Measurements from ENCODE around the gene CETP. TPM values are rescaled to one million over a fixed set of nuclear protein-coding genes. Genes with fewer than 3 reads are reported as not detected.

The CETP gene
- total and polyA plus RNA-seq, 2 of the 8 experiments (the other 6 are each of a cell fraction or from before 2014, with no cell fraction given) = not detected

DNA sequence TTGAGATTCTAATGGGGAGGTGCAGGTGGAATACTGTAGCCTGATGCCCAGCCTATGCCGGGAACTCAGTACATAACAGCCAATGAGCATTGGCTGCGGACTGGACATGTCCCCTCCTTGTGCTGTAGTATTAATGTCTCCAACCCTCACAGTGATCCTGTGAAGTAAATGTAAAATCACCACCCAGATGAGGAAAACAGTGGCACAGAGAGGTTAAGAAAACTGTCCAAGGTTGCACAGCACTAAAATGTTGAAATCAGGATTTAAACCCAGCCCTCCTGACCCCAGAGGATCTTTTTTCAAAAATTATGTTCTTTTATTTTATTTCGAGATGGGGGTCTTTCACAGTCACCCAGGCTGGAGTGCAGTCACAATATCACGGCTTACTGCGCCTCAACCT is 35.5 kb downstream of the CETP start:
- Histone ChIP-seq H3K4me3 (ENCODE audit: extremely low read depth in 1 of 4, insufficient read depth in 2 of 4, low read depth in 3 of 4, low read length in 4 of 4) (no peak overlapping the region), H4K91ac (replicated peaks; ENCODE audit: insufficient read length, low read length) (no peak overlapping the region), H3K4me1 (replicated peaks in 1 of 4; ENCODE audit: control insufficient read depth in 3 of 4, insufficient read depth in 4 of 4, low read length in 3 of 4) (peaks cover 0 to 5% (median 0%) of the 10 kb centered on the region in 4 experiments; a peak in 2 of 7 replicates), H2AFZ (ENCODE audit: low read length) (no peak overlapping the region), H3K4ac (replicated peaks; ENCODE audit: insufficient read length, low read depth, low read length) (peak overlapping the region; percentile 79), H4K20me1 (replicated peaks in 1 of 2; ENCODE audit: control insufficient read depth in 1 of 2, insufficient read depth in 2 of 2, low read length in 2 of 2) (no peaks in the 10 kb centered on the region), H3K18ac (ENCODE audit: extremely low read depth, low read length) (no peak overlapping the region), H4K8ac (ENCODE audit: extremely low read depth, insufficient read depth, low read length) (no peak overlapping the region), H3K4me2 (ENCODE audit: insufficient read depth in 1 of 2, low read depth in 2 of 2, low read length in 2 of 2) (no peak overlapping the region), H3K79me2 (ENCODE audit: control insufficient read depth in 1 of 2, insufficient read depth in 2 of 2, low read length in 2 of 2) (no peaks in the 10 kb centered on the region), H3K36me3 (ENCODE audit: control insufficient read depth in 2 of 4, insufficient read depth in 4 of 4, low read length in 3 of 4) (no peaks in the 10 kb centered on the region), H3K23me2 (ENCODE audit: low read depth, low read length) (no peaks in the 10 kb centered on the region), H3K27me3 (replicated peaks in 1 of 4; ENCODE audit: control insufficient read depth in 3 of 4, extremely low read depth in 1 of 4, insufficient read depth in 3 of 4, low read length in 3 of 4) (peaks cover 0 to 5% (median 0%) of the 10 kb centered on the region in 4 experiments; a peak in 1 of 7 replicates), H2BK15ac (ENCODE audit: low read length) (no peak overlapping the region), H2BK5ac (ENCODE audit: low read depth, low read length) (no peak overlapping the region), H3K56ac (replicated peaks; ENCODE audit: insufficient read length, low read depth, low read length) (no peak overlapping the region), H2BK12ac (ENCODE audit: low read depth, low read length) (no peak overlapping the region), H3K9me3 (ENCODE audit: insufficient read depth in 2 of 2, low read depth in 1 of 2, low read length in 1 of 2) (no peaks in the 10 kb centered on the region), H3K14ac (ENCODE audit: insufficient read length) (no peak overlapping the region), H3K27ac (ENCODE audit: low read depth, low read length) (no peak overlapping the region), H4K5ac (ENCODE audit: insufficient read length, low read depth, low read length) (no peak overlapping the region), H3K79me1 (ENCODE audit: low read depth, low read length) (no peaks in the 10 kb centered on the region), H3K23ac (ENCODE audit: insufficient read length) (no peak overlapping the region), H3K9ac (replicated peaks in 1 of 4; ENCODE audit: extremely low read depth in 1 of 4, low read depth in 3 of 4, low read length in 3 of 4) (no peak overlapping the region), H2BK120ac (replicated peaks; ENCODE audit: low read depth, low read length) (no peak overlapping the region), H2AK5ac (ENCODE audit: low read depth, low read length) (no peak overlapping the region), H2BK20ac (ENCODE audit: low read length) (no peak overlapping the region)
- DNase-seq (ENCODE audit: low read depth in 1 of 2, low spot score in 2 of 2) = no peak
- no peak for FAIRE-seq
- CTCF ChIA-PET (ENCODE audit: partially characterized antibody) = interaction anchor here (1.9 kb wide), 1 partner anchor 33 kb away, joined by 5 read pairs; no protein-coding TSS in a partner anchor
- 92% methylated on average over 5 of the region's 5 CpGs; no CpG with 5 or more reads in 1 of the 2 experiments for WGBS, 2 experiments (ENCODE audit: extremely low coverage in 1 of 2, insufficient coverage in 1 of 2, insufficient read length in 1 of 2, insufficient replicate concordance in 2 of 2, low coverage in 1 of 2, low lambda C conversion rate in 2 of 2, missing lambda C conversion rate in 1 of 2)
- no peak for TF ChIP-seq YY1 (IDR thresholded peaks at IDR 0.05; ENCODE audit: low read depth, low read length)
- no peak for TF ChIP-seq SIX5 (IDR thresholded peaks at IDR 0.05; ENCODE audit: low read depth, low read length)
- no peak for TF ChIP-seq NANOG (IDR thresholded peaks at IDR 0.05; ENCODE audit: insufficient read depth, low read depth, low read length, poor library complexity, severe bottlenecking)
- no peak for TF ChIP-seq ZNF274 (IDR thresholded peaks at IDR 0.05; ENCODE audit: borderline replicate concordance, extremely low read depth, low read length)
- TF ChIP-seq CEBPB (IDR thresholded peaks at IDR 0.05; ENCODE audit: low read depth, low read length) = no peak
- no peak for TF ChIP-seq POLR2AphosphoS5 (IDR thresholded peaks at IDR 0.05; ENCODE audit: low read depth, low read length)
- TF ChIP-seq EP300 (IDR thresholded peaks at IDR 0.05; ENCODE audit: borderline replicate concordance in 1 of 2, low read depth in 2 of 2, low read length in 2 of 2) = no peak
- TF ChIP-seq, protein P1, sequence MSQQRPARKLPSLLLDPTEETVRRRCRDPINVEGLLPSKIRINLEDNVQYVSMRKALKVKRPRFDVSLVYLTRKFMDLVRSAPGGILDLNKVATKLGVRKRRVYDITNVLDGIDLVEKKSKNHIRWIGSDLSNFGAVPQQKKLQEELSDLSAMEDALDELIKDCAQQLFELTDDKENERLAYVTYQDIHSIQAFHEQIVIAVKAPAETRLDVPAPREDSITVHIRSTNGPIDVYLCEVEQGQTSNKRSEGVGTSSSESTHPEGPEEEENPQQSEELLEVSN (IDR thresholded peaks at IDR 0.05) = no peak
- POLR2A ChIA-PET (ENCODE audit: partially characterized antibody) = no interaction called here
